K562 (cell line): ENCODE data around the gene FBXO28. TPM values are rescaled to one million over a fixed set of nuclear protein-coding genes. Genes with fewer than 3 reads are reported as not detected.

Experiments used
- ATAC-seq: fragments of 200-7000 bp; cut with Tn5 transposase; 3 replicates; pipeline ENCODE4 v1.9.1; 2020; ENCODE audit warnings: moderate library complexity
- BruUV-seq: library from RNA; stranded (reverse); fragments of 400-500 nt; replicated peaks from 2 replicates; lab custom pipeline; 2021; lab: Mats Ljungman, UMichigan
- CTCF ChIA-PET: fragments of 300-600 bp; formaldehyde crosslinking; extraction: SDS; loops from one replicate; lab custom pipeline; 2021; ENCODE audit warnings: low intra/inter-chr PET ratio; lab: Yijun Ruan, JAX
- POLR2A ChIA-PET: fragments of 300-600, 350-650 bp; sonication (Branson Sonifier 250); formaldehyde crosslinking; extraction: SDS; loops from one replicate; lab custom pipeline; 2021; ENCODE audit warnings: antibody characterized with exemption, inconsistent platforms; lab: Yijun Ruan, JAX
- DNase-seq, 4 experiments: peaks; one replicate each; pipeline versions ENCODE4 v3.0.0 to v3.0.0-alpha.2; 2011 to 2018; ENCODE audit warnings: low spot score in 3 of 4, mixed read lengths in 3 of 4; ENCODE audit errors: extremely low read depth in 1 of 4
- FAIRE-seq: peaks from 2 replicates; lab custom pipeline; 2011; peaks lifted over from hg19 to GRCh38; lab: Jason Lieb, UNC
- H2AFZ ChIP-seq: 2 replicates; pipeline ENCODE4 v1.6.0; 2011; ENCODE audit warnings: low read depth, low read length, control low read depth, inconsistent platforms
- H3K27ac ChIP-seq: fragments of 200-600 bp; 3 replicates; pipeline ENCODE4 v1.8.0; 2011; ENCODE audit warnings: low read depth, mild to moderate bottlenecking, control low read depth, inconsistent platforms, low read length, moderate library complexity, mixed read lengths; ENCODE audit errors: extremely low read depth
- H3K27me3 ChIP-seq, 2 experiments: fragments of 300-600 bp in 1 of 2; 2 replicates in 1 of 2; 3 replicates in 1 of 2; pipeline versions ENCODE4 v1.6.0 to v1.8.0; 2011; ENCODE audit warnings: inconsistent platforms in 2 of 2, low read length in 2 of 2, mild to moderate bottlenecking in 1 of 2, mixed read lengths in 1 of 2, moderate library complexity in 1 of 2; ENCODE audit not compliant: control insufficient read depth in 2 of 2, insufficient read depth in 2 of 2
- H3K36me3 ChIP-seq: fragments of 300-600 bp; 3 replicates; pipeline ENCODE4 v1.8.0; 2011; ENCODE audit warnings: mild to moderate bottlenecking, low read length, inconsistent platforms; ENCODE audit not compliant: control insufficient read depth, insufficient read depth
- H3K4me1 ChIP-seq, 2 experiments: fragments of 200-600 bp in 1 of 2; replicated peaks in 1 of 2; 2 replicates in 1 of 2; 3 replicates in 1 of 2; pipeline versions ENCODE4 v1.5.1 to v1.8.0; 2011; ENCODE audit warnings: inconsistent platforms in 2 of 2, low read length in 2 of 2, mild to moderate bottlenecking in 1 of 2, mixed read lengths in 1 of 2, moderate library complexity in 1 of 2; ENCODE audit not compliant: control insufficient read depth in 2 of 2, insufficient read depth in 2 of 2
- H3K4me2 ChIP-seq: 2 replicates; pipeline ENCODE4 v1.6.1; 2011; ENCODE audit warnings: low read length, control low read depth, inconsistent platforms, mixed read lengths; ENCODE audit not compliant: insufficient read depth
- H3K4me3 ChIP-seq: fragments of 200-600 bp; sonication (generic), shearing (Covaris generic); 2 replicates; pipeline ENCODE4 v1.5.1; 2016; ENCODE audit warnings: control low read depth, inconsistent platforms
- H3K79me2 ChIP-seq: fragments of 200-600 bp; 3 replicates; pipeline ENCODE4 v1.8.0; 2011; ENCODE audit warnings: low read length, inconsistent platforms; ENCODE audit not compliant: control insufficient read depth, insufficient read depth
- H3K9ac ChIP-seq, 2 experiments: 2 replicates each; pipeline versions ENCODE4 v1.6.0 to v1.6.1; 2011; ENCODE audit warnings: low read depth in 2 of 2, low read length in 2 of 2, control low read depth in 1 of 2, inconsistent platforms in 1 of 2, mild to moderate bottlenecking in 1 of 2, mixed read lengths in 1 of 2; ENCODE audit not compliant: insufficient read depth in 1 of 2
- H3K9me1 ChIP-seq: one replicate; pipeline ENCODE4 v1.6.0; 2011; ENCODE audit warnings: inconsistent platforms, mild to moderate bottlenecking, low read length, moderate library complexity; ENCODE audit not compliant: control insufficient read depth, insufficient read depth
- H3K9me3 ChIP-seq: replicated peaks from 2 replicates; pipeline ENCODE4 v1.5.1; 2011; ENCODE audit warnings: low read depth, low read length, inconsistent platforms; ENCODE audit not compliant: control insufficient read depth, insufficient read depth
- H4K20me1 ChIP-seq: replicated peaks from 2 replicates; pipeline ENCODE4 v1.6.1; 2011; ENCODE audit warnings: low read length, inconsistent platforms, mixed read lengths; ENCODE audit not compliant: control insufficient read depth, insufficient read depth
- ATF7 ChIP-seq: fragments of 450-650 bp; IDR thresholded peaks from 2 replicates; pipeline ENCODE4 v1.7.1; 2014; ENCODE audit warnings: mild to moderate bottlenecking, moderate library complexity
- CBFB ChIP-seq: sonication (generic); formaldehyde crosslinking; IDR thresholded peaks from 2 replicates; pipeline ENCODE4 v1.4.0; 2020; ENCODE audit warnings: mild to moderate bottlenecking, missing genetic modification reagents
- HCFC1 ChIP-seq: IDR thresholded peaks from 2 replicates; pipeline ENCODE4 v1.6.1; 2012; ENCODE audit warnings: low read depth, low read length, improper control_type of control experiment
- MXD1 ChIP-seq: fragments of 250-450 bp; sonication (Bioruptor Pico); IDR thresholded peaks from 2 replicates; pipeline ENCODE4 v1.8.0; 2021; ENCODE audit warnings: borderline replicate concordance, mild to moderate bottlenecking, moderate library complexity; ENCODE audit not compliant: poor library complexity, severe bottlenecking
- NELFE ChIP-seq: IDR thresholded peaks from 2 replicates; pipeline ENCODE4 v1.6.1; 2011; ENCODE audit warnings: mild to moderate bottlenecking; ENCODE audit not compliant: insufficient read depth, insufficient read length
- PHF21A ChIP-seq: fragments of 450-650 bp; IDR thresholded peaks from 2 replicates; pipeline ENCODE4 v1.6.1; 2017; ENCODE audit warnings: low read depth, borderline replicate concordance
- SLC30A9 ChIP-seq: fragments of 250-450 bp; sonication (Bioruptor Pico); IDR thresholded peaks from 2 replicates; pipeline ENCODE4 v1.8.0; 2022; ENCODE audit warnings: mild to moderate bottlenecking, moderate library complexity
- SREBF1 ChIP-seq: fragments of 150-350 bp; IDR thresholded peaks from 2 replicates; pipeline ENCODE4 v1.6.1; 2014; ENCODE audit warnings: antibody characterized with exemption, low read depth, low read length, borderline replicate concordance
- TBP ChIP-seq: optimal IDR thresholded peaks from 2 replicates; pipeline ENCODE3; 2011; ENCODE audit warnings: low read depth, low read length, improper control_type of control experiment
- THAP12 ChIP-seq: fragments of 250-450 bp; sonication (Bioruptor Pico); IDR thresholded peaks from 2 replicates; pipeline ENCODE4 v1.9.0; 2021; ENCODE audit warnings: mild to moderate bottlenecking, inconsistent platforms
- TSC22D4 ChIP-seq: fragments of 450-650 bp; IDR thresholded peaks from 2 replicates; pipeline ENCODE4 v1.6.1; 2016; ENCODE audit warnings: missing genetic modification characterization, missing biosample characterization, control low read depth
- ZBTB8A ChIP-seq: fragments of 450-650 bp; IDR thresholded peaks from 2 replicates; pipeline ENCODE4 v1.6.1; 2018; ENCODE audit warnings: mild to moderate bottlenecking, moderate library complexity; ENCODE audit not compliant: partially characterized antibody
- ZNF274 ChIP-seq: IDR thresholded peaks from 2 replicates; pipeline ENCODE4 v1.6.1; 2011; ENCODE audit warnings: low read depth, mild to moderate bottlenecking, low read length, moderate library complexity, borderline replicate concordance
- ZZZ3 ChIP-seq: fragments of 450-650 bp; IDR thresholded peaks from 2 replicates; pipeline ENCODE4 v1.6.1; 2016; ENCODE audit warnings: antibody characterized with exemption, mild to moderate bottlenecking, moderate library complexity
- WGBS: fragments of 100-300 bp; shearing (Covaris generic); methylation state at CpG from one replicate; pipeline ENCODE4 v1.1.6; 2016; ENCODE audit warnings: low coverage, mixed read lengths; ENCODE audit not compliant: insufficient coverage; ENCODE audit errors: missing lambda C conversion rate; 5-methylcytosine and 5-hydroxymethylcytosine counted together
- in situ Hi-C: fragments of 300-500 bp; cut with MboI; formaldehyde crosslinking; loops from 4 replicates; pipeline ENCODE4 v1.15.0; 2018; ENCODE audit warnings: inconsistent platforms, mixed read lengths
- intact Hi-C: fragments of 100-400 bp; cut with micrococcal nuclease; formaldehyde crosslinking; loops from 2 replicates; pipeline ENCODE4 v1.14.2; 2022
- polyA plus RNA-seq, 8 experiments: library from polyadenylated mRNA; depleted of rRNA in 4 of 8; stranded (reverse) in 5 of 8; unstranded in 3 of 8; fragments of >200 nt; fragmentation: Nextera tagmentation in 2 of 8; fragmentation: Illumina TruSeq in 1 of 8; extraction: Ambion mirVana in 2 of 8; extraction: Trizol in 1 of 8; gene quantifications; 2 replicates each; pipeline versions ENCODE4 v1.2.1 to v1.2.3, GENCODE V29; 2011 to 2014; ENCODE audit warnings: inconsistent platforms in 1 of 8, missing spikeins in 1 of 8
- total RNA-seq, 7 experiments: library from RNA; depleted of rRNA in 6 of 7; stranded (reverse); fragments of >200 nt in 6 of 7; fragmentation: Illumina TruSeq in 2 of 7; extraction: Trizol in 2 of 7; gene quantifications; 2 replicates each; pipeline versions ENCODE4 v1.2.1 to v1.2.3, GENCODE V29; 2011 to 2021; ENCODE audit warnings: low replicate concordance in 1 of 7
- TF ChIP-seq, protein P1 (sequence below): fragments of 450-650 bp; IDR thresholded peaks from one replicate; pipeline ENCODE4 v1.6.1; 2018; ENCODE audit warnings: mild to moderate bottlenecking, moderate library complexity; ENCODE audit not compliant: partially characterized antibody
- TF ChIP-seq, protein P2 (sequence below): sonication (generic); formaldehyde crosslinking; IDR thresholded peaks from 2 replicates; pipeline ENCODE4 v1.8.1; 2023; ENCODE audit warnings: mild to moderate bottlenecking, missing genetic modification reagents

The FBXO28 gene
- total and polyA plus RNA-seq, 9 of the 15 experiments (the other 6 are each of a cell fraction or from before 2014, with no cell fraction given), result 4.1 to 34.8 (median 25.3) TPM

- TF ChIP-seq, protein P1, sequence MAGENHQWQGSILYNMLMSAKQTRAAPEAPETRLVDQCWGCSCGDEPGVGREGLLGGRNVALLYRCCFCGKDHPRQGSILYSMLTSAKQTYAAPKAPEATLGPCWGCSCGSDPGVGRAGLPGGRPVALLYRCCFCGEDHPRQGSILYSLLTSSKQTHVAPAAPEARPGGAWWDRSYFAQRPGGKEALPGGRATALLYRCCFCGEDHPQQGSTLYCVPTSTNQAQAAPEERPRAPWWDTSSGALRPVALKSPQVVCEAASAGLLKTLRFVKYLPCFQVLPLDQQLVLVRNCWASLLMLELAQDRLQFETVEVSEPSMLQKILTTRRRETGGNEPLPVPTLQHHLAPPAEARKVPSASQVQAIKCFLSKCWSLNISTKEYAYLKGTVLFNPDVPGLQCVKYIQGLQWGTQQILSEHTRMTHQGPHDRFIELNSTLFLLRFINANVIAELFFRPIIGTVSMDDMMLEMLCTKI, result no peak
- TF ChIP-seq ATF7 (no peak), ZBTB8A (no peak), MXD1 (CRISPR knock-in tag) (no peak), HCFC1 (no peak), ZNF274 (no peak), TSC22D4 (no peak), NELFE (no peak)
These were observed 89.5 kb downstream of the FBXO28 start (continued) for GRCh38 chr1:224203243-224204016.

- ChIA-PET CTCF (no interaction called here), POLR2A (interaction anchor here (0.6 to 2.2 kb wide), 11 partner anchors 8 to 48 kb away, joined by 3 to 9 read pairs (median 4); partner anchors contain the start of gene DEGS1)
- Histone ChIP-seq H3K27me3 (no peaks in the 10 kb centered on the region), H4K20me1 (no peaks in the 10 kb centered on the region), H3K27ac (peak overlapping the region; percentile 56; the same call in 2 of the 3 replicates), H3K9me3 (no peaks in the 10 kb centered on the region), H2AFZ (peak overlapping the region; percentile 81), H3K4me2 (peak overlapping the region; percentile 79), H3K79me2 (no peaks in the 10 kb centered on the region), H3K36me3 (no peaks in the 10 kb centered on the region), H3K4me1 (peaks cover 4 to 13% of the 10 kb centered on the region in 2 experiments; a peak in 4 of 5 replicates), H3K4me3 (no peak overlapping the region), H3K9ac (peak overlapping the region; percentile 18 to 31; a peak in 1 of 4 replicates), H3K9me1 (no peaks in the 10 kb centered on the region)
- WGBS, result 17% methylated on average over 4 of the region's 4 CpGs
- intact Hi-C loops, result no loop called here
- BruUV-seq, result no TSS peak
- DNase-seq (peak; percentile 53 to 77 (median 64)), ATAC-seq (peak; percentile 64), FAIRE-seq (peak; percentile 80)
- in situ Hi-C loops, result no loop called here
- TF ChIP-seq ZZZ3 (no peak), SLC30A9 (CRISPR knock-in tag) (no peak), PHF21A (no peak), SREBF1 (no peak), THAP12 (no peak), CBFB (CRISPR knock-in tag) (no peak), TBP (no peak)
- TF ChIP-seq, protein P2, sequence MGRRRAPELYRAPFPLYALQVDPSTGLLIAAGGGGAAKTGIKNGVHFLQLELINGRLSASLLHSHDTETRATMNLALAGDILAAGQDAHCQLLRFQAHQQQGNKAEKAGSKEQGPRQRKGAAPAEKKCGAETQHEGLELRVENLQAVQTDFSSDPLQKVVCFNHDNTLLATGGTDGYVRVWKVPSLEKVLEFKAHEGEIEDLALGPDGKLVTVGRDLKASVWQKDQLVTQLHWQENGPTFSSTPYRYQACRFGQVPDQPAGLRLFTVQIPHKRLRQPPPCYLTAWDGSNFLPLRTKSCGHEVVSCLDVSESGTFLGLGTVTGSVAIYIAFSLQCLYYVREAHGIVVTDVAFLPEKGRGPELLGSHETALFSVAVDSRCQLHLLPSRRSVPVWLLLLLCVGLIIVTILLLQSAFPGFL (CRISPR knock-in tag), result no peak
These were observed 91.5 kb downstream of the FBXO28 start for GRCh38 chr1:224205438-224205840.
